Neutrophil (primary cell): Measurements from ENCODE around the gene NELFA.

Experiments used
- H3K27ac ChIP-seq: fragments of 200-600 bp; sonication (generic); 2 replicates; pipeline ENCODE4 v1.5.1; 2016; ENCODE audit warnings: mild to moderate bottlenecking, moderate library complexity
- H3K27me3 ChIP-seq: fragments of 200-600 bp; sonication (generic); 2 replicates; pipeline ENCODE4 v1.6.0; 2016; ENCODE audit warnings: mild to moderate bottlenecking
- H3K36me3 ChIP-seq: fragments of 200-600 bp; sonication (generic); 2 replicates; pipeline ENCODE4 v1.5.1; 2017
- H3K4me1 ChIP-seq, 2 experiments: fragments of 200-600 bp in 1 of 2; sonication (generic) in 1 of 2; 1 replicate in 1 of 2; 2 replicates in 1 of 2; pipeline versions ENCODE4 v1.5.1 to v1.6.1; 2013 to 2016; ENCODE audit warnings: low read depth in 1 of 2, low read length in 1 of 2, mild to moderate bottlenecking in 1 of 2, moderate library complexity in 1 of 2; ENCODE audit not compliant: control insufficient read depth in 1 of 2, insufficient read depth in 1 of 2
- H3K4me3 ChIP-seq, 2 experiments: fragments of 200-600 bp in 1 of 2; sonication (generic) in 1 of 2; 1 replicate in 1 of 2; 2 replicates in 1 of 2; pipeline ENCODE4 v1.5.1; 2013 to 2016; ENCODE audit warnings: low read depth in 1 of 2, low read length in 1 of 2, mild to moderate bottlenecking in 1 of 2, moderate library complexity in 1 of 2
- H3K9me3 ChIP-seq: fragments of 200-600 bp; sonication (generic); 2 replicates; pipeline ENCODE4 v1.5.1; 2016
- TF ChIP-seq, protein P1 (sequence below): fragments of 200-600 bp; sonication (generic); IDR thresholded peaks from 2 replicates; pipeline ENCODE4 v1.5.1; 2016; ENCODE audit warnings: antibody characterized with exemption

Gene NELFA

DNA sequence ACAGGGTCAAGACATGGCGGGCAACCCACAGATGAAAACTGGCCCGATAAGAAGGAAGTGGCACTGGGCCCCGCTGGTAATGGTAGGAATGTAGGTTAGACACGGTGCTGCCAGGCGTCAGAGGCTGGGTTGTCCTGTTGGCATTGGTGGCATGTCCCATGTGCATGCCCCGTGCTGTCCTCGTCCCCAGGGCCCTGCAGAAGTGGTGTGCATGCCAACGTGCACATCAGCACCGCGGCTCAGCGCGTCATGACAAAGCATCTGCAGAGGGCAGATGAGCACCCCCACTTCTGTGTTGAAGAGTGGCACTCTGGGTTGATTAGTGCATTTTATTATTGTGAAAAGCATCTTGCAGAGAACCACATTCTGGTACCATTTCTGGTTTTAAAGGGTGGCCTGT lies 35.6 kb downstream of the NELFA start:
- Histone ChIP-seq H3K4me1 (no peaks in the 10 kb centered on the region), H3K36me3 (peaks cover 86% of the 10 kb centered on the region), H3K4me3 (no peak overlapping the region), H3K9me3 (no peaks in the 10 kb centered on the region), H3K27ac (no peak overlapping the region), H3K27me3 (no peaks in the 10 kb centered on the region)
- TF ChIP-seq, protein P1, sequence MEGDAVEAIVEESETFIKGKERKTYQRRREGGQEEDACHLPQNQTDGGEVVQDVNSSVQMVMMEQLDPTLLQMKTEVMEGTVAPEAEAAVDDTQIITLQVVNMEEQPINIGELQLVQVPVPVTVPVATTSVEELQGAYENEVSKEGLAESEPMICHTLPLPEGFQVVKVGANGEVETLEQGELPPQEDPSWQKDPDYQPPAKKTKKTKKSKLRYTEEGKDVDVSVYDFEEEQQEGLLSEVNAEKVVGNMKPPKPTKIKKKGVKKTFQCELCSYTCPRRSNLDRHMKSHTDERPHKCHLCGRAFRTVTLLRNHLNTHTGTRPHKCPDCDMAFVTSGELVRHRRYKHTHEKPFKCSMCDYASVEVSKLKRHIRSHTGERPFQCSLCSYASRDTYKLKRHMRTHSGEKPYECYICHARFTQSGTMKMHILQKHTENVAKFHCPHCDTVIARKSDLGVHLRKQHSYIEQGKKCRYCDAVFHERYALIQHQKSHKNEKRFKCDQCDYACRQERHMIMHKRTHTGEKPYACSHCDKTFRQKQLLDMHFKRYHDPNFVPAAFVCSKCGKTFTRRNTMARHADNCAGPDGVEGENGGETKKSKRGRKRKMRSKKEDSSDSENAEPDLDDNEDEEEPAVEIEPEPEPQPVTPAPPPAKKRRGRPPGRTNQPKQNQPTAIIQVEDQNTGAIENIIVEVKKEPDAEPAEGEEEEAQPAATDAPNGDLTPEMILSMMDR = no peak

DNA sequence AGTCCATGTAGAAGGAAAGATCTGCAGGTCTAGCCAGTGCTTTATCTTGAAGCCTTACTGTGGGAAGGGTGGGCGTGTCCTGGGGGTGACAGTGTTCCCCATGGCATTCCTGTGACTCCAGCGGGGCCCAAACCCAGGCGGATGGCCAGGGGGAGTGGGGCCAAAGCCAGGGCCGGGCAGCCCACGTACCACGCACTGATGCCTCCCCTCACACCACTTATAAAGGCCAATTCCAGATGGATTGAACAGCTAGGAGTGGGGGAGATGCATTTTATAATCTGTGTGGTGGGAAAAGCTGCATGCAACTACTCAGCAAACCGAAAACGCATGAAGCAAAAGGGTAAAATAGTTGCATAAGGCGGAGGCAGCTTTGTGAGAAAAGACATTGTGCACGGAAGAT lies 36.4 kb downstream of the NELFA start:
- TF ChIP-seq, protein P1 = no peak
- Histone ChIP-seq H3K27me3 (no peaks in the 10 kb centered on the region), H3K9me3 (no peaks in the 10 kb centered on the region), H3K27ac (no peak overlapping the region), H3K4me3 (no peak overlapping the region), H3K36me3 (peaks cover 88% of the 10 kb centered on the region), H3K4me1 (no peaks in the 10 kb centered on the region)

DNA sequence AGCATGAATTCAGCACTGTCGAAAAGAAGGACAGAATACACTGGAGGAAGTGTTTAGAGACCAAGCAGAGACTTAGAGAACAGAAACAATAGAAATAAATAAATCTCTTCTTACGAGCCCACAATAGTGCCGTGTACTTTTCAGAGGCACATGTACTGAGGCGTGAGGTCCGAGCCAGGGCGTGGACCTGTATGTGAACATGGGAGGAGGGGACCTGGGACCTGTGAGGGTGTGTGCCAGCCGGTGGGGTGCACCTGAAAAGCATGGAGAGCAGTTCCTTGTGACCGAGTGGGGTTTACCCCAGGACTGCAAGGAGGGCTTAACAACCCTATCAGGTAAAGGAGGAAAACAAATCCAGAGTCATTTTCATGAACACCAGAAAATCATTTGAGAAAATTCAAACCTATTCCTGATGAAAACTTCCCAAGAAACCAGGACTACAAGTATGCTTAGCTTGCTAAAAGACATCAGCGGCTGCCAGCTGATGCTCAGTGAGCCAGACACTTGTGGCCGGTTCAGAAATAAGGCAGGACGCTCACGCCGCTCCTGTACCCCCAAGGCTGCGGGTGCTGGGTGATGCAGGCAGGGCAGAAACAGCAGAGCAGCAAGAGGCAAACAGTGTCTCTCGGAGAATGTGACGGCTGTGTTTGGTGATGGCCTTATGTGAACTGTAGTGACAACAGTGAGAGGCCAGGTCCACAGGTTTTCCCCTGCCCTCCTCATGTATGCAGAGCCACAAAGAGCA lies 37.1 kb downstream of the NELFA start:
- H3K27me3 ChIP-seq = no peaks in the 10 kb centered on the region
- no peaks in the 10 kb centered on the region for H3K4me1 ChIP-seq
- no peak overlapping the region for H3K27ac ChIP-seq
- no peaks in the 10 kb centered on the region for H3K9me3 ChIP-seq
- H3K4me3 ChIP-seq = no peak overlapping the region
- peaks cover 80% of the 10 kb centered on the region for H3K36me3 ChIP-seq
- TF ChIP-seq, protein P1 = no peak

DNA sequence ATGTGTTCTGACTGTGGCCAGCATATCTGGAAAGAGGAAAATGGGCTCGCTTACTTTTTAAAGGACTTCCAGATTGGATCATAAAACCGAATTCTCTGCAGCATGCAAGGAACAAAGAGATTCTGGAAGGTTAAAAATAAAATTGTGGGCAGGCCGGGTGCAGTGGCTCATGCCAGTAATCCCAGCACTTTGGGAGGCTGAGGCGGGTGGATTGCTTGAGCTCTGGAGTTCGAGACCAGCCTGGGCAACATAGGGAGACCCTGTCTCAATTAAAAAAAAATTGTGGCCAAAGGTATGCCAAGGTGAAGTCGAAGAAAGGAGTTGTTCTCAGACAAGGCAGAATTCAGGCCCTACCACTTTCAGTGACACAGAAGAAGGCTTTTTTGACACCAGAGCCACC lies 37.8 kb downstream of the NELFA start:
- Histone ChIP-seq H3K36me3 (peaks cover 73% of the 10 kb centered on the region), H3K9me3 (no peaks in the 10 kb centered on the region), H3K4me3 (no peak overlapping the region), H3K27me3 (no peaks in the 10 kb centered on the region), H3K27ac (no peak overlapping the region), H3K4me1 (no peaks in the 10 kb centered on the region)
- TF ChIP-seq, protein P1 = no peak

DNA sequence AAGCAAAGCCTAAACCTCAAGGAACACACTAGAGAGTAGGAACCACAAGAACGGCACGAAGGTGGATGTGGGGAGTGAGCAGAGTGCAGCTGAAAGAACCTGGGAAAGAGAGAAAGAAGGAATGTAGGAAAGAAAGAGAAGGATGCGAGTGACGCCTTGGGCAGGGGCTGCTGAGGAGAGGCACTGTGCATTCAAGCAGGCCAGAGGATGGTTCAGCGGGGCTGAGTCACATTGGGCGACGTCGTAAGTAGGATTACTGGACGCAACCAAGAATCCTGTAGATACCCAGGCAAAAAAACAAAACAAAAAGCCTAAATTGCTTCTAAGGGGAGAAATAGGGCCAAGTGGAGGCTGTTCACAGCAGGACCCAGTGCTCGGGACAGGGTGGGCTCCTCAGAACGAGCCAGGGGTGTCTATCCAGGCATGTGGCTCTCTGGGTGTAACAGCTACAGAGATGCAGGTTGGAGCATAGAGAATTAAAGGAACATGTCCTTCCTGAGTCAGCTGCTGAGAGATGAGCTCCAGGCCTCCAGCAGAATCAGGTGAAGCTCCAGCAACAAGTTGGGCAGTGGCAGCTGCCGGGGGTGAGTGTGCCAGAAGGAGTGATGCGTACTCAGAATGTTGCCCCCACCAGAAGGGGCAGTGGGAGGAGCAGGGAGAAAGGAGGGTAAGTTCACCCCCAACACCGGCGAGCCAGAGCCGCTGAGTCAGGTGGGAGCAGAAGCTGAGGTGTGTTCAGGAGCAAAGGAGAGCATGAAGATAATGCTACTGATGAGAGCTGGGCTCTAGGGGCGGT lies 38.6 kb downstream of the NELFA start:
- Histone ChIP-seq H3K4me3 (no peak overlapping the region), H3K4me1 (no peaks in the 10 kb centered on the region), H3K27me3 (no peaks in the 10 kb centered on the region), H3K27ac (no peak overlapping the region), H3K36me3 (peaks cover 65% of the 10 kb centered on the region), H3K9me3 (no peaks in the 10 kb centered on the region)
- TF ChIP-seq, protein P1 = no peak
